HUES64 (cell line): Measurements from ENCODE around the gene PARP1.
"Not testable (repeated sequence)": the region's sequence is repeated elsewhere in the genome, so short reads cannot be mapped to it uniquely, and the experiment has no call there.

Experiments used
- H3K27ac ChIP-seq: 2 replicates; pipeline ENCODE4 v1.7.0; 2013; ENCODE audit warnings: low read depth, low read length, inconsistent platforms
- H3K27me3 ChIP-seq: 2 replicates; pipeline ENCODE4 v1.6.1; 2013; ENCODE audit warnings: mild to moderate bottlenecking, low read length; ENCODE audit not compliant: insufficient read depth
- H3K36me3 ChIP-seq: 2 replicates; pipeline ENCODE4 v1.6.1; 2013; ENCODE audit warnings: mild to moderate bottlenecking, low read length; ENCODE audit not compliant: insufficient read depth
- H3K4me1 ChIP-seq: 2 replicates; pipeline ENCODE4 v1.6.1; 2013; ENCODE audit warnings: mild to moderate bottlenecking, low read length, moderate library complexity; ENCODE audit not compliant: insufficient read depth
- H3K4me3 ChIP-seq: 2 replicates; pipeline ENCODE4 v1.5.1; 2013; ENCODE audit warnings: mild to moderate bottlenecking, low read length, moderate library complexity
- H3K9ac ChIP-seq: 2 replicates; pipeline ENCODE4 v1.6.1; 2013; ENCODE audit warnings: mild to moderate bottlenecking, low read depth, low read length
- H3K9me3 ChIP-seq: 2 replicates; pipeline ENCODE4 v1.6.1; 2013; ENCODE audit warnings: low read depth, low read length; ENCODE audit not compliant: insufficient read depth
- WGBS: fragments of 150-250, 120-280 bp; methylation state at CpG from one replicate; pipeline ENCODE4 v1.1.7; 2013; ENCODE audit warnings: missing lambda C conversion rate; 5-methylcytosine and 5-hydroxymethylcytosine counted together

The PARP1 gene

DNA sequence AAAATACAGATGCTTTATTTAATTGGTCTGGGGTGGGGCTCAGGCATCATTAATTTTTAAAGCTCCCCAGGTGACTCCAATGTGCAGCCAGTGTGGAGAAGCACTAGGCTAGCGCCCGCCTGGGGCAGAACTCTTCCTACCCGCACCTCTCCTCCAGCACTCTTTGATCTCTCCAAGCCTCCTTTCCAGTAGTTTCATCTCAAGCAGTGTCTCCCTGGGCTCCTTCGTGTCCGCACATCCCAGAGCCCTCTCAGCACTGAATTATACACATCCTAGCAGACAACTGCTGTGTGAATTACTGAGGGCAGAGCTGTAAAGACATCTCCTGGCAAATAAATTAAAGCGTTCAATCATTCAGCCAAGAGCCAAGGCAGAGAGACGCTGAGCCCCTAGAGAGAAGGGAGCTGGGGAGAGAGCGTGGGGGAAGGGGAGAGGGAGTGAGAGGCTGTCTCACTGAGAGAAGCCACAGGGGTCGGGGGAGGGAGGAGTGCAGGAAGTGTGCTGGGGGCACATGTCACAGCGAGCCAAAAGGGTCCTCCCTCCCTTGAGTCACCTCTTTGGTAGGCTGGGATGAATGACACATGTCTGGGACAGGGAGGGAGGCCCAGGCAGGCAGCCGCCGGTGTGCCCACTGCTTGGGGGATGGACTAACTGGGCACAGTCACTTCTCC is 21.0 kb upstream of the PARP1 start:
- no peak overlapping the region for H3K27ac ChIP-seq
- no peaks in the 10 kb centered on the region for H3K36me3 ChIP-seq
- H3K27me3 ChIP-seq, result no peaks in the 10 kb centered on the region
- H3K9me3 ChIP-seq, result no peaks in the 10 kb centered on the region
- WGBS, result 35% methylated on average over 12 of the region's 12 CpGs
- no peak overlapping the region for H3K9ac ChIP-seq
- no peak overlapping the region for H3K4me3 ChIP-seq
- H3K4me1 ChIP-seq, result peaks cover 13% of the 10 kb centered on the region; the same call in 1 of the 2 replicates

DNA sequence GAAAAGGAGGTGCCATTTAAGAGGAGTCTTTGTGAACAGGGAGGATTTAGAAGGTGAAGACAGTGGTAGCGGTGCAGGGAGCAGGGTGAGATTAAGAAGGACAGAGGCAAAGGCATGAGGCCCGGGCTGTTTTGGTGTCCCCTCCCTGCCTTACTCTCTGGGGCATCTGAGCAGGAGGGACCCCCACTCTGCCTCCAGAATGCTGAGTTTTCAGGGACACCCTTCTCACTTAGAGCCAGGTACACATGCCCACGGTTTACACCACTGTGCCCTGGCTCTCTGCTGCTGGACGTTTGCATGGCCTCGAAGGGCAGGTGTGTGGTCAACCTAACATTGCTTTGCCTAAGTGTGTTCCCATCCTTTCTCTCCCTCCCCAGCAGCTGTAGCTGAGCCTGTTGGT is 20.5 kb upstream of the PARP1 start:
- Histone ChIP-seq H3K9ac (no peak overlapping the region), H3K4me3 (no peak overlapping the region), H3K36me3 (no peaks in the 10 kb centered on the region), H3K27me3 (no peaks in the 10 kb centered on the region), H3K27ac (no peak overlapping the region), H3K9me3 (no peaks in the 10 kb centered on the region), H3K4me1 (peaks cover 13% of the 10 kb centered on the region; the same call in 1 of the 2 replicates)
- WGBS, result 77% methylated on average over 5 of the region's 5 CpGs

DNA sequence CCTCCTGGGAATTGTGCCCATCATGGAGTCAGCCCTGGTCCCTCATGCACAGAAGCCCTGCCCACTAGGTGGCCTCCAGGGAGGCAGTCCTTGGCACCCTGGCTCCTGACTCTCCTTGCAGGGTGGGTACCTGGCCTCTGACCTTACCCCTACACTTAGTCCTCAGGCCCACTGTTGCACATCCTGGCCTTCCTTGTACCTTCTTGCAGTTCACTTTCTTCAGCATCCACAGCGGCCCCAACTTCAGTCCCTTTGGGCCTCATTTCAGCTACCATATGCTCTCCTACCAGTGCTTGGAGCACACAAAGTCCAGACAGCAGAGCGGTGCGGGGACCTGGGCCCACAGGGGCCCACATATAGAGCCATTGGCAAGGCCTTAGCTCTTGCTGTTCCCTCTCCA is 19.2 kb upstream of the PARP1 start:
- H3K27me3 ChIP-seq, result no peaks in the 10 kb centered on the region
- H3K27ac ChIP-seq, result no peak overlapping the region
- no peak overlapping the region for H3K4me3 ChIP-seq
- H3K9ac ChIP-seq, result no peak overlapping the region
- H3K4me1 ChIP-seq, result peaks cover 13% of the 10 kb centered on the region; the same call in 1 of the 2 replicates
- 94% methylated on average over 3 of the region's 3 CpGs for WGBS
- no peaks in the 10 kb centered on the region for H3K36me3 ChIP-seq
- no peaks in the 10 kb centered on the region for H3K9me3 ChIP-seq

DNA sequence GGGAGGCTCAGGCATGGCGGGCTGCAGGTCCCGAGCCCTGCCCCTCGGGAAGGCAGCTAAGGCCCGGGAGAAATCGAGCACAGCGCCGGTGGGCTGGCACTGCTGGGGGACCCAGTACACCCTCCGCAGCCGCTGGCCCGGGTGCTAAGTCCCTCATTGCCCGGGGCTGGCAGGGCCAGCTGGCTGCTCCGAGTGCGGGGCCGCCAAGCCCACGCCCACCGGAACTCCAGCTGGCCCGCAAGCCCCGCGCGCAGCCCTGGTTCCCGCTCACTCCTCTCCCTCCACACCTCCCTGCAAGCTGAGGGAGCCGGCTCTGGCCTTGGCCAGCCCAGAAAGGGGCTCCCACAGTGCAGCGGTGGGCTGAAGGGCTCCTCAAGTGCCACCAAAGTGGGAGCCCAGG is 18.5 kb upstream of the PARP1 start:
- WGBS, result 93% methylated on average over 22 of the region's 23 CpGs
- H3K9ac ChIP-seq, H3K36me3 ChIP-seq, H3K9me3 ChIP-seq, H3K4me3 ChIP-seq, H3K27me3 ChIP-seq, H3K27ac ChIP-seq: not testable (repeated sequence)
- H3K4me1 ChIP-seq, result peaks cover 13% of the 10 kb centered on the region; the same call in 1 of the 2 replicates

DNA sequence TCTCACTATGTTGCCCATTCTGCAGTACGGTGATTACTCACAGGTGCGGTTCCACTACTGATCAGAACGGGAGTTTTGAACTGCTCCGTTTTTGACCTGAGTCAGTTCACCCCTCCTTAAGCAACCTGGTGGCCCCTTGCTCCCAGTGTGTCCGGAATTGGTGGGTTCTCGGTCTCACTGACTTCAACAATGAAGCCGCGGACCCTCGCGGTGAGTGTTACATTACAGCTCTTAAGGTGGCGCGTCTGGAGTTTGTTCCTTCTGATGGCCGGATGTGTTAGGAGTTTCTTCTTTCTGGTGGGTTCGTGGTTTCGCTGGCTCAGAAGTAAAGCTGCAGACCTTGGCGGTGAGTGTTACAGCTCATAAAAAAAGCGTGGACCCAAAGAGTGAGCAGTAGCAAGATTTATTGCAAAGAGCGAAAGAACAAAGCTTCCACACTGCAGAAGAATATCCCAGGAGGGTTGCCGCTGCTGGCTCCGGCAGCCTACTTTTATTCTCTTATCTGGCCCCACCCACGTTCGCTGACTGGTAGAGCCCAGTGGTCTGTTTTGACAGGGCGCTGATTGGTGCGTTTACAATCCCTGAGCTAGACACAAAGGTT is 17.6 kb upstream of the PARP1 start:
- H3K36me3 ChIP-seq, result no peaks in the 10 kb centered on the region
- no peaks in the 10 kb centered on the region for H3K27me3 ChIP-seq
- WGBS, result 93% methylated on average over 24 of the region's 24 CpGs
- H3K27ac ChIP-seq, result no peak overlapping the region
- H3K4me1 ChIP-seq, result peaks cover 13% of the 10 kb centered on the region; the same call in 1 of the 2 replicates
- no peaks in the 10 kb centered on the region for H3K9me3 ChIP-seq
- no peak overlapping the region for H3K9ac ChIP-seq
- H3K4me3 ChIP-seq, result no peak overlapping the region

DNA sequence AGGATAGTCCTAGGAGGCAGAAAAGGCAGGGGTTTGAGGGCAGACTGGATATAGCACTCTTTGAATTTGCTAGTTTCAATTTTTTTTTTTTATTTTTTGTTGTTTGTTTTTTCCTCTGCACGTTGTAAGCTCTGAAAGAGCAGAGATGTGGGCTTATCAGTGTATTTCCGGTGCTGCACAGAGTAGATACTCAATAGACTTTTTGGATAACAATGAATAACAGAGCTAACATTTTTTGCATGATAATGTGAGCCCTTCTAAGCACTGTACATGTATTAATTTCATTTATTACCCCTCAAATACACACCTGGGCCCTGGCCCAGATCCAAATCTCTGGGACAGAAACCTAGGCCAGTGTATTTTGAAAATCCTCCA is 17.1 kb upstream of the PARP1 start:
- H3K9me3 ChIP-seq, result no peaks in the 10 kb centered on the region
- H3K27me3 ChIP-seq, result no peaks in the 10 kb centered on the region
- no peak overlapping the region for H3K4me3 ChIP-seq
- no peak overlapping the region for H3K9ac ChIP-seq
- H3K36me3 ChIP-seq, result no peaks in the 10 kb centered on the region
- H3K4me1 ChIP-seq, result peaks cover 13% of the 10 kb centered on the region; the same call in 1 of the 2 replicates
- H3K27ac ChIP-seq, result no peak overlapping the region
- WGBS, result 83% methylated on average over 2 of the region's 2 CpGs

DNA sequence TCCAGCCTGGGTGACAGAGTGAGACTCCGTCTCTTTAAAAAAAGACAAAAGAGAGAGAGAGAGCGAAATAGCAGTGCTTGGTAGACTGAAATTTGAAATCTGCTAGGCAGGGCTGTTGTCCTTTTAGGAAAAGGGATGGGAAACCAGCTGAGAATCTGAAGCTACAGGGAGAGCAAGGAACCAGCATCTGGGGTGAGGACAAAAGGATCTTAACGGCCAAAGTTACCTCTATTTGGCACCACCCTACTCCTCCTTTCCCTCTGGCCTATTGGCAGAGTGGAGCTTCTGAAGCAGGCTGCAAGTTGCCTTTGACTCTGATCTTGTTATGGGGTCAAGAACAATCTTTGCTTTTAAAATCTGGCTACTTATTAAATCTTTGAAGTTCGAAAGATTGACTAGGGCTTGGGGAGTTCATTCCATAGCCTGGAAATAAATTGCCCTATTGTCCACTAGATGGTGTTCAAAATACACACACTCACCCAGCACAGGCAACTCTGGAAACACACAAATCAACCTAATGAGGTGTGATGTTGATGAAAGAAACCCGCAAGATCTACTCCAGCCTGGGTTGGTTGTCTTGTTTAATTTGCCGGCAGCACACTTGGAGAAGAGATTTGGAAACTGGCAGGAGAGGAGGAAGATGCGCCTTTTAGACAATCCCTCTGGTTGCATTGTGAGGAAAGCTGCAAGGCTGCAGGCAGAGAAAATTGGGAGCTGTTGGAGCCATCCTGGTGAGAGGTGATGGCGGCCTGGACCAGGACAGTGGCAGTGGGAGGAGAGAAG is 16.5 kb upstream of the PARP1 start:
- WGBS, result 77% methylated on average over 8 of the region's 8 CpGs
- no peaks in the 10 kb centered on the region for H3K9me3 ChIP-seq
- no peaks in the 10 kb centered on the region for H3K36me3 ChIP-seq
- no peak overlapping the region for H3K9ac ChIP-seq
- H3K27me3 ChIP-seq, result no peaks in the 10 kb centered on the region
- H3K27ac ChIP-seq, result no peak overlapping the region
- no peak overlapping the region for H3K4me3 ChIP-seq
- peaks cover 13% of the 10 kb centered on the region; the same call in 1 of the 2 replicates for H3K4me1 ChIP-seq

DNA sequence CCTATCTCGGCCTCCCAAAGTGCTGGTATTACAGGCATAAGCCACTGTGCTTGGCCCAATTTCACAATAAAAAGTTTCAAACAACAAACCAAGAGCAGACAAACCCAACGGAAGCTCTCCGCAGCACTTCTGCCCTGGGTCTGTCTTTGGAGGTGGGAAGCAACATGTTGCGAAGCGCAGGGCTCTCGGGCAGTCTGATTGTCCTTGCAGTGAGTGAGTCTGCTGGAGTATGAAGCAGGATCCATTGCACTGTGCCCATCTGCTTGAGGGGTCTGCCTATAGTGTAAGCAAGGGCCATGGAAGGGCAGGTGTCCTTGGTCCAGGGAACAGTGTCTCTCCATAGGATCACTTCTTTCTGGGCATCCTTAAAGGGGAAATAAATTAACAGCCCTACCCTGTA is 14.6 kb upstream of the PARP1 start:
- no peak overlapping the region for H3K4me3 ChIP-seq
- H3K9ac ChIP-seq, result no peak overlapping the region
- peaks cover 7% of the 10 kb centered on the region; the same call in 1 of the 2 replicates for H3K4me1 ChIP-seq
- no peaks in the 10 kb centered on the region for H3K36me3 ChIP-seq
- H3K27me3 ChIP-seq, result no peaks in the 10 kb centered on the region
- no peaks in the 10 kb centered on the region for H3K9me3 ChIP-seq
- no peak overlapping the region for H3K27ac ChIP-seq
- WGBS, result 90% methylated on average over 6 of the region's 6 CpGs

DNA sequence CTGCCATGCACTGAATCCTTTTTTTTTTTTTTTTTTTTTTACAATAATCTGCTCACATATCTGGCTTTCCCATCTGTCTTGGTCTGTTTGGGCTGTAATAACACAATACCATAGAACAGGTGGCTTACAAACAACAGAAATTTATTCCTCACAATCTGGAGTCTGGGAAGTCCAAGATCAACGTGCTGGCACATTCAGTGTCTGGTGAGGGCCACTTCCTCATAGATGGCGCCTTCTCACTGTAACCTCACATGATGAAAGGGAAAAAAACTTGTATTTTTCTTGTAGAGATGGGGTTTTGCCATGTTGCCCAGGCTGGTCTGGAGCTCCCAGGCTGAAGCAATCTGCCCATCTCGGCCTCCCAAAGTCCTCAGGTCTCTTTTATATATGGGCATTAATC is 13.0 kb upstream of the PARP1 start:
- Histone ChIP-seq H3K27me3 (no peaks in the 10 kb centered on the region), H3K9ac (no peak overlapping the region), H3K36me3 (no peaks in the 10 kb centered on the region), H3K9me3 (no peaks in the 10 kb centered on the region), H3K4me3 (no peak overlapping the region), H3K4me1 (peaks cover 7% of the 10 kb centered on the region; the same call in 1 of the 2 replicates), H3K27ac (no peak overlapping the region)
- 83% methylated on average over 3 of the region's 3 CpGs for WGBS

DNA sequence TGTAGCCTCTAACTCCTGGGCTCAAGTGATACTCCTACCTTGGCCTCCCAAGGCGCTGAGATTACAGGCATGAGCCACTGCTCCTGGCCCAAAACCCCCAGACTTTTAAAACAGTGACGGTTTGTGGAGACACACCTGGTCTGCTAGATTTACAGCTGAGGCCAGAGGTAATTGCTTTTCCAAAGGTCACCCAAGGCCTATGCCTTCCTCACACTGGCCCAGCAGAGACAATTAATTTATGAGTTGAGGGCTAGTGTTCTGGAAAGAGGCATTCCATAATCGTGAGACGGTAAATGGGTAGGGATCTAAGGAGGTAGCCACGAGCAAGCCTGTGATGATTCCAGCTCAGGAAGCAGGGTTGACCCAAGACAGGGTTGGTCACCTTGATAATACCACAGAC is 12.4 kb upstream of the PARP1 start:
- Histone ChIP-seq H3K27me3 (no peaks in the 10 kb centered on the region), H3K4me3 (no peak overlapping the region), H3K27ac (no peak overlapping the region), H3K9me3 (no peaks in the 10 kb centered on the region), H3K4me1 (peaks cover 7% of the 10 kb centered on the region; the same call in 1 of the 2 replicates), H3K36me3 (no peaks in the 10 kb centered on the region), H3K9ac (no peak overlapping the region)
- WGBS, result 95% methylated on average over 5 of the region's 5 CpGs

DNA sequence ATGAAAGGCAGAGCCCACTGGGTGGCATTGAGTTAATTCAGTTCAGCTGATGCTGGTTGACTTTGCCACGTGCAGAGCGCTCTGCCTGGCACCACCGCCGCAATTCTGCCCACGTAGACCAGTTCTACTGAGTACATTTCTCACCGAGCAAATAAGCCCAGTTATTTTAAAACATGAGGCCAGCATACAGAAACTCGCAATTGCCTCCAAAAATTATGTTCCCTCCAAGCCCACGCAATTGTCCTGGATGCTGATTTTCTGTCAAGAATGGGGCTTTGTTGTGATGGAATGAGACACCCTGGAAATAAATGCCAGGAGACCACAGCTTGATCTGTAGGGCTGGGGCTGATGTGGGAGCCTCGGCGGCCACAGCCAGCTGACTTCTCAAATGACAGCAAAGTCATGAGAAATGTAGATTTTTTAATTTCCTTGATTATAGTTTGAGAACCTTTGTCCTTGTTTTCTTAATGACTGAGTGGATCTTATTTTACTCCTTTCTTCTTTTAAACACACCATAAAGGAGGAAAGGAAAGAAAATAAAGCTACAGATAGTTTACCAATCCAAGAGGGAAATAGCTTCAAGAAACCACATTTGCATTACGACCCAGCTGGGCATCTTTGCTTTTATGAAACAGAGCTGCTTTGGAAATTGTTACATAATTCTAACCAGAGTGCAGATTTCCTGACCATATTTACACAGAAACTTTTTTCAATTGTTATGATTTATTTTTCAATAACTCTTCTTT is 11.6 kb upstream of the PARP1 start:
- no peak overlapping the region for H3K4me3 ChIP-seq
- WGBS, result 82% methylated on average over 11 of the region's 11 CpGs
- H3K4me1 ChIP-seq, result peaks cover 7% of the 10 kb centered on the region; the same call in 1 of the 2 replicates
- no peaks in the 10 kb centered on the region for H3K36me3 ChIP-seq
- H3K27me3 ChIP-seq, result no peaks in the 10 kb centered on the region
- H3K27ac ChIP-seq, result no peak overlapping the region
- no peaks in the 10 kb centered on the region for H3K9me3 ChIP-seq
- H3K9ac ChIP-seq, result no peak overlapping the region
